Measurements from ENCODE around the gene EVA1B. TPM values are rescaled to one million over a fixed set of nuclear protein-coding genes. Genes with fewer than 3 reads are reported as not detected.

Gene EVA1B
- total and polyA plus RNA-seq, 2 of the 13 experiments (the other 11 are each of a cell fraction or from before 2014, with no cell fraction given), result 3.9 to 6.6 TPM

DNA sequence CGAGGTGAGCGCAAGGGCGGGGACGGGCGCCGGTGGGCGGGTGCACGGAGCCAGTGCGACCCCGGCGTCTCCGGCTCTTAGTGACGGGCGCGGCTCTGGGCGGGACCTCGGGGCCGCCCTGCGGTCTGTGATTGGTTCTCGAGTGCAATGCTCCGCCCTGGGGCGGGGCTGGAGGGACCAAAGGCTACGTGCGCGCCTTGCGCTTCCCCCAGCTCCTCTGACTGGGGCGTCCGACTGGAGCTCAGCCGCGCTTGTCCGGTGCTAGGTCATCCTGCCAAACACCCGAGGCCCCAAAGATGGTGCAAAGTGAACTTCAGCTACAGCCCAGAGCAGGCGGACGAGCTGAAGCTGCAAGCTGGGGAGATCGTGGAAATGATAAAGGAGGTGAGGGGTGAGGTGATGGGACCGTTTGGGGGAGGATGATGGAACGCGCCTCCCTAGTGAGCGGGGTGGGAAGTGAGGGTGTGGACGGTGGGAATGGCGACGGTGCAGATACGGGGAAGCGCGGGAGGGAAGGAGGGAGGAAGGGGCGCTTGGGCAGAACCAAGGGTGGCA is 16.5 kb downstream of the EVA1B start (continued):
- TF ChIP-seq ARID4A (CRISPR knock-in tag; IDR thresholded peaks at IDR 0.05; ENCODE audit: borderline replicate concordance) (peak; percentile 85), ZBTB14 (CRISPR knock-in tag; IDR thresholded peaks at IDR 0.05) (peak; percentile 90), PLRG1 (conservative IDR thresholded peaks at IDR 0.05) (no peak), NONO (IDR thresholded peaks at IDR 0.05) (no peak), NONO (CRISPR knock-in tag; conservative IDR thresholded peaks at IDR 0.05) (0 out of 2 replicates have a peak, but pooled peaks have one; percentile 42), ZNF772 (CRISPR knock-in tag; IDR thresholded peaks at IDR 0.05) (peak; percentile 75; the same call in 1 of the 2 replicates), ZNF790 (CRISPR knock-in tag; IDR thresholded peaks at IDR 0.05; ENCODE audit: borderline replicate concordance) (peak; percentile 8; the same call in 1 of the 2 replicates), ZBTB34 (CRISPR knock-in tag; IDR thresholded peaks at IDR 0.05) (no peak), FOXO1 (CRISPR knock-in tag; IDR thresholded peaks at IDR 0.05) (peak; percentile 36; the same call in 1 of the 2 replicates), POGK (CRISPR knock-in tag; conservative IDR thresholded peaks at IDR 0.05) (no peak)
- TF ChIP-seq, protein P1, sequence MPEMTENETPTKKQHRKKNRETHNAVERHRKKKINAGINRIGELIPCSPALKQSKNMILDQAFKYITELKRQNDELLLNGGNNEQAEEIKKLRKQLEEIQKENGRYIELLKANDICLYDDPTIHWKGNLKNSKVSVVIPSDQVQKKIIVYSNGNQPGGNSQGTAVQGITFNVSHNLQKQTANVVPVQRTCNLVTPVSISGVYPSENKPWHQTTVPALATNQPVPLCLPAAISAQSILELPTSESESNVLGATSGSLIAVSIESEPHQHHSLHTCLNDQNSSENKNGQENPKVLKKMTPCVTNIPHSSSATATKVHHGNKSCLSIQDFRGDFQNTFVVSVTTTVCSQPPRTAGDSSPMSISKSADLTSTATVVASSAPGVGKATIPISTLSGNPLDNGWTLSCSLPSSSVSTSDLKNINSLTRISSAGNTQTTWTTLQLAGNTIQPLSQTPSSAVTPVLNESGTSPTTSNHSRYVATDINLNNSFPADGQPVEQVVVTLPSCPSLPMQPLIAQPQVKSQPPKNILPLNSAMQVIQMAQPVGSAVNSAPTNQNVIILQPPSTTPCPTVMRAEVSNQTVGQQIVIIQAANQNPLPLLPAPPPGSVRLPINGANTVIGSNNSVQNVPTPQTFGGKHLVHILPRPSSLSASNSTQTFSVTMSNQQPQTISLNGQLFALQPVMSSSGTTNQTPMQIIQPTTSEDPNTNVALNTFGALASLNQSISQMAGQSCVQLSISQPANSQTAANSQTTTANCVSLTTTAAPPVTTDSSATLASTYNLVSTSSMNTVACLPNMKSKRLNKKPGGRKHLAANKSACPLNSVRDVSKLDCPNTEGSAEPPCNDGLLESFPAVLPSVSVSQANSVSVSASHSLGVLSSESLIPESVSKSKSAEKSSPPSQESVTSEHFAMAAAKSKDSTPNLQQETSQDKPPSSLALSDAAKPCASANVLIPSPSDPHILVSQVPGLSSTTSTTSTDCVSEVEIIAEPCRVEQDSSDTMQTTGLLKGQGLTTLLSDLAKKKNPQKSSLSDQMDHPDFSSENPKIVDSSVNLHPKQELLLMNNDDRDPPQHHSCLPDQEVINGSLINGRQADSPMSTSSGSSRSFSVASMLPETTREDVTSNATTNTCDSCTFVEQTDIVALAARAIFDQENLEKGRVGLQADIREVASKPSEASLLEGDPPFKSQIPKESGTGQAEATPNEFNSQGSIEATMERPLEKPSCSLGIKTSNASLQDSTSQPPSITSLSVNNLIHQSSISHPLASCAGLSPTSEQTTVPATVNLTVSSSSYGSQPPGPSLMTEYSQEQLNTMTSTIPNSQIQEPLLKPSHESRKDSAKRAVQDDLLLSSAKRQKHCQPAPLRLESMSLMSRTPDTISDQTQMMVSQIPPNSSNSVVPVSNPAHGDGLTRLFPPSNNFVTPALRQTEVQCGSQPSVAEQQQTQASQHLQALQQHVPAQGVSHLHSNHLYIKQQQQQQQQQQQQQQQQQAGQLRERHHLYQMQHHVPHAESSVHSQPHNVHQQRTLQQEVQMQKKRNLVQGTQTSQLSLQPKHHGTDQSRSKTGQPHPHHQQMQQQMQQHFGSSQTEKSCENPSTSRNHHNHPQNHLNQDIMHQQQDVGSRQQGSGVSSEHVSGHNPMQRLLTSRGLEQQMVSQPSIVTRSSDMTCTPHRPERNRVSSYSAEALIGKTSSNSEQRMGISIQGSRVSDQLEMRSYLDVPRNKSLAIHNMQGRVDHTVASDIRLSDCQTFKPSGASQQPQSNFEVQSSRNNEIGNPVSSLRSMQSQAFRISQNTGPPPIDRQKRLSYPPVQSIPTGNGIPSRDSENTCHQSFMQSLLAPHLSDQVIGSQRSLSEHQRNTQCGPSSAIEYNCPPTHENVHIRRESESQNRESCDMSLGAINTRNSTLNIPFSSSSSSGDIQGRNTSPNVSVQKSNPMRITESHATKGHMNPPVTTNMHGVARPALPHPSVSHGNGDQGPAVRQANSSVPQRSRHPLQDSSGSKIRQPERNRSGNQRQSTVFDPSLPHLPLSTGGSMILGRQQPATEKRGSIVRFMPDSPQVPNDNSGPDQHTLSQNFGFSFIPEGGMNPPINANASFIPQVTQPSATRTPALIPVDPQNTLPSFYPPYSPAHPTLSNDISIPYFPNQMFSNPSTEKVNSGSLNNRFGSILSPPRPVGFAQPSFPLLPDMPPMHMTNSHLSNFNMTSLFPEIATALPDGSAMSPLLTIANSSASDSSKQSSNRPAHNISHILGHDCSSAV (CRISPR knock-in tag; IDR thresholded peaks at IDR 0.05; ENCODE audit: borderline replicate concordance), result peak; percentile 91; the same call in 1 of the 2 replicates
